ENCODE data around the gene MEX3C. TPM values are rescaled to one million over a fixed set of nuclear protein-coding genes. Genes with fewer than 3 reads are reported as not detected.

The MEX3C gene
- total RNA-seq, 6 donors from 2014 or later = 12.2 to 30.7 (median 19.2) TPM

GRCh38 chr18:51146909-51147308, 50.6 kb downstream of the MEX3C start:
- 72 to 83% methylated on average over 4 of the region's 4 CpGs for WGBS, 2 donors

GRCh38 chr18:51138936-51139335, 58.5 kb downstream of the MEX3C start:
- no peak for TF ChIP-seq EP300 (IDR thresholded peaks at IDR 0.05)
- no peak for TF ChIP-seq POLR2A (IDR thresholded peaks at IDR 0.05)
- TF ChIP-seq CTCF (IDR thresholded peaks at IDR 0.05) = no peak
- no peak for TF ChIP-seq POLR2AphosphoS5 (IDR thresholded peaks at IDR 0.05)
- no peak for DNase-seq
- H3K4me3 ChIP-seq = no peak overlapping the region
- no peak for ATAC-seq (ENCODE audit: low FRiP score in 2 of 2)
- no peaks in the 10 kb centered on the region for H3K36me3 ChIP-seq
- H3K27ac ChIP-seq = no peak overlapping the region
- no peaks in the 10 kb centered on the region for H3K4me1 ChIP-seq
- WGBS, 2 donors = 94 to 97% methylated on average over 8 of the region's 8 CpGs
- H3K27me3 ChIP-seq = no peaks in the 10 kb centered on the region
- no peaks in the 10 kb centered on the region for H3K9me3 ChIP-seq

More at GRCh38 chr18:51146909-51147308, 50.6 kb downstream of the MEX3C start:
- TF ChIP-seq EP300 (IDR thresholded peaks at IDR 0.05) (no peak), POLR2AphosphoS5 (IDR thresholded peaks at IDR 0.05) (no peak), CTCF (IDR thresholded peaks at IDR 0.05) (no peak), POLR2A (IDR thresholded peaks at IDR 0.05) (no peak)
- ATAC-seq (ENCODE audit: low FRiP score in 2 of 2) = no peak
- no peak for DNase-seq
- Histone ChIP-seq H3K4me1 (no peaks in the 10 kb centered on the region), H3K9me3 (no peaks in the 10 kb centered on the region), H3K4me3 (no peak overlapping the region), H3K27me3 (no peaks in the 10 kb centered on the region), H3K27ac (no peak overlapping the region), H3K36me3 (no peaks in the 10 kb centered on the region)

- Histone ChIP-seq H3K4me3 (no peak overlapping the region), H3K4me1 (no peaks in the 10 kb centered on the region), H3K9me3 (no peaks in the 10 kb centered on the region), H3K27ac (no peak overlapping the region), H3K36me3 (no peaks in the 10 kb centered on the region), H3K27me3 (no peaks in the 10 kb centered on the region)
- WGBS, 2 donors = 93% methylated on average over 6 to 7 of the region's 7 CpGs
- DNase-seq = no peak
- no peak for ATAC-seq (ENCODE audit: low FRiP score in 2 of 2)
- TF ChIP-seq POLR2AphosphoS5 (IDR thresholded peaks at IDR 0.05) (no peak), POLR2A (IDR thresholded peaks at IDR 0.05) (no peak), CTCF (IDR thresholded peaks at IDR 0.05) (no peak), EP300 (IDR thresholded peaks at IDR 0.05) (no peak)
These were observed 59.6 kb downstream of the MEX3C start for GRCh38 chr18:51137891-51138290.

- 88 to 91% methylated on average over 16 to 21 of the region's 21 CpGs for WGBS, 2 donors
- DNase-seq (peak in 1 of 2 donors; percentile 47), ATAC-seq (ENCODE audit: low FRiP score in 2 of 2) (peak in 1 of 2 donors; percentile 18)
- Histone ChIP-seq H3K4me3 (no peak overlapping the region), H3K27ac (no peak overlapping the region), H3K9me3 (no peaks in the 10 kb centered on the region), H3K36me3 (no peaks in the 10 kb centered on the region), H3K4me1 (no peaks in the 10 kb centered on the region), H3K27me3 (no peaks in the 10 kb centered on the region)
- no peak for TF ChIP-seq POLR2A (IDR thresholded peaks at IDR 0.05)
- no peak for TF ChIP-seq EP300 (IDR thresholded peaks at IDR 0.05)
- no peak for TF ChIP-seq CTCF (IDR thresholded peaks at IDR 0.05)
- no peak for TF ChIP-seq POLR2AphosphoS5 (IDR thresholded peaks at IDR 0.05)
These were observed 60.3 kb downstream of the MEX3C start for GRCh38 chr18:51137026-51137729.

GRCh38 chr18:51135795-51136194, 61.7 kb downstream of the MEX3C start:
- DNase-seq (no peak), ATAC-seq (ENCODE audit: low FRiP score in 2 of 2) (peak in 1 of 2 donors; percentile 19)
- Histone ChIP-seq H3K4me1 (no peaks in the 10 kb centered on the region), H3K9me3 (no peaks in the 10 kb centered on the region), H3K27ac (no peak overlapping the region), H3K36me3 (no peaks in the 10 kb centered on the region), H3K4me3 (no peak overlapping the region), H3K27me3 (no peaks in the 10 kb centered on the region)
- 50 to 83% methylated on average over 2 to 6 of the region's 6 CpGs for WGBS, 2 donors
- TF ChIP-seq CTCF (IDR thresholded peaks at IDR 0.05) (peak in 1 of 6 experiments; percentile 12), EP300 (IDR thresholded peaks at IDR 0.05) (no peak), POLR2A (IDR thresholded peaks at IDR 0.05) (no peak), POLR2AphosphoS5 (IDR thresholded peaks at IDR 0.05) (no peak)

Measured in upper lobe of left lung (tissue), 6 donors.